Activated T-helper 2 cell treated with anti-CD3 and anti-CD28 coated beads, Interferon-gamma antibody, Interleukin-2, Interleukin-4, amounts not matched to agents 10 μg/mL and 5 μg/mL and 100 μg/mL, durations not matched to agents 14 hours and 24 hours and 36 hours (primary cell): ENCODE measurements around the gene RNF169. TPM values are rescaled to one million over a fixed set of nuclear protein-coding genes. Genes with fewer than 3 reads are reported as not detected.
"Not testable (repeated sequence)": the region's sequence is repeated elsewhere in the genome, so short reads cannot be mapped to it uniquely, and the experiment has no call there.

Source experiments
- DNase-seq: peaks from one replicate; pipeline ENCODE4 v3.0.0; 2021; ENCODE audit warnings: low spot score
- H3K27ac Mint-ChIP-seq: one replicate; pipeline ENCODE4 v1.8.0; 2021; ENCODE audit warnings: mixed read lengths
- H3K27me3 Mint-ChIP-seq: one replicate; pipeline ENCODE4 v1.8.0; 2021; ENCODE audit warnings: low read depth, mixed read lengths
- H3K36me3 Mint-ChIP-seq: one replicate; pipeline ENCODE4 v1.8.0; 2021; ENCODE audit warnings: low read depth, mixed read lengths
- H3K4me1 Mint-ChIP-seq: one replicate; pipeline ENCODE4 v1.8.0; 2021; ENCODE audit warnings: low read depth, mixed read lengths
- H3K4me3 Mint-ChIP-seq: one replicate; pipeline ENCODE4 v1.8.0; 2021; ENCODE audit warnings: low read depth, mild to moderate bottlenecking, moderate library complexity, mixed read lengths
- H3K9me3 Mint-ChIP-seq: one replicate; pipeline ENCODE4 v1.8.0; 2021; ENCODE audit warnings: mixed read lengths
- intact Hi-C: fragments of 100-400 bp; cut with micrococcal nuclease; formaldehyde crosslinking; loops from one replicate; pipeline ENCODE4 v1.15.1; 2023
- total RNA-seq: library from RNA; stranded (reverse); gene quantifications from 2 replicates; pipeline ENCODE4 v1.2.3, GENCODE V29; 2022

Gene RNF169
- total RNA-seq, 1 donor from 2014 or later = 14.4 TPM

GRCh38 chr11:74735365-74735928 is 13.2 kb upstream of the RNF169 start:
- Mint-ChIP-seq H3K9me3 (no peaks in the 10 kb centered on the region), H3K4me3 (no peak overlapping the region), H3K36me3 (no peaks in the 10 kb centered on the region), H3K27me3 (peaks cover 65% of the 10 kb centered on the region), H3K4me1 (peaks cover 6% of the 10 kb centered on the region), H3K27ac (no peak overlapping the region)
- DNase-seq = no peak
- intact Hi-C loops = no loop called here

GRCh38 chr11:74736031-74736430 is 12.6 kb upstream of the RNF169 start:
- no peak overlapping the region for H3K4me3 Mint-ChIP-seq
- no peaks in the 10 kb centered on the region for H3K9me3 Mint-ChIP-seq
- intact Hi-C loops = no loop called here
- H3K27me3 Mint-ChIP-seq = peaks cover 60% of the 10 kb centered on the region
- H3K36me3 Mint-ChIP-seq = no peaks in the 10 kb centered on the region
- peaks cover 3% of the 10 kb centered on the region for H3K4me1 Mint-ChIP-seq
- no peak overlapping the region for H3K27ac Mint-ChIP-seq
- no peak for DNase-seq

- intact Hi-C loops = no loop called here
- Mint-ChIP-seq H3K4me1 (peaks cover 3% of the 10 kb centered on the region), H3K27me3 (peaks cover 36% of the 10 kb centered on the region), H3K27ac (no peak overlapping the region), H3K36me3 (no peaks in the 10 kb centered on the region), H3K9me3 (no peaks in the 10 kb centered on the region), H3K4me3 (no peak overlapping the region)
- DNase-seq = no peak
Observed at GRCh38 chr11:74739546-74740270, 8.9 kb upstream of the RNF169 start.

DNA sequence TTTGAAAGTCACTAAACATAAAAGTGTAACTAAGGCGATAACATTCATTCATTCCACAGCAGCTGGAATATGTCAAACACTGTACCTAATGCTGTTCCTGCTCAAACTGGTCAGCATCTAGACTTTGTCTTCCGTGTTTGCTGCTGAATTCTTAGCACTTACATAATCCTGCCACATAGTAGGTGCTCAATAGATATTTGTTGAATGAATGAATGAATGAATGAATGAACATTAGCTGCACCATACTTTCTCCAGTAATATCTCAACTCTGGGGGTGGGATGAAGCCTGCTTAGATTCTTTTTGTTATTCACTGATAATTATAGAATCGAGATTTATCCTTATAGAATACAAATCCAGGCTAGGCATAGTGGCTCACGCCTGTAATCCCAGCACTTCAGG is 6.6 kb upstream of the RNF169 start:
- no peaks in the 10 kb centered on the region for H3K36me3 Mint-ChIP-seq
- no peaks in the 10 kb centered on the region for H3K9me3 Mint-ChIP-seq
- no peak overlapping the region for H3K27ac Mint-ChIP-seq
- peaks cover 19% of the 10 kb centered on the region for H3K27me3 Mint-ChIP-seq
- H3K4me1 Mint-ChIP-seq = peaks cover 3% of the 10 kb centered on the region
- no peak overlapping the region for H3K4me3 Mint-ChIP-seq
- intact Hi-C loops = no loop called here
- no peak for DNase-seq

DNA sequence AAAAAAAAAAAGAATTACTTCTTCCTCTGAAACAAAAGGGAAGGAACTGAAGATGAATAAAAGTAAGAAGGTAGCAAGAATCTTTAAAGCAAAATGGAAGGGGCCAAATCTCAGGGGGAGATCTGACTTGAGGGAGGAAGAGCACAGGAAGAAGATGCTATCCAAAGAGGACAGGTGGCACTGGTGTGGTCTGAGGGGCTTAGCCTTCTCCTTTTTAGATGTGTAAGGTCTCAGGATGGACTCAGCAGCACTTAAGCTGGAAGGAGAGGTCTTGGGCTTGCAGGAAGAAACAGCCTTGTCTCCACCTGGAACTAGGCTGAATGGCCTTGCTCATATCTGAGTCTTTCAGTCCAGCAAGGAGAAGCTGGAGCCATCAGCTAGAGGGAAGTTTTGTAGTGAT is 5.0 kb upstream of the RNF169 start:
- no peak overlapping the region for H3K4me3 Mint-ChIP-seq
- H3K4me1 Mint-ChIP-seq = peaks cover 12% of the 10 kb centered on the region

DNA sequence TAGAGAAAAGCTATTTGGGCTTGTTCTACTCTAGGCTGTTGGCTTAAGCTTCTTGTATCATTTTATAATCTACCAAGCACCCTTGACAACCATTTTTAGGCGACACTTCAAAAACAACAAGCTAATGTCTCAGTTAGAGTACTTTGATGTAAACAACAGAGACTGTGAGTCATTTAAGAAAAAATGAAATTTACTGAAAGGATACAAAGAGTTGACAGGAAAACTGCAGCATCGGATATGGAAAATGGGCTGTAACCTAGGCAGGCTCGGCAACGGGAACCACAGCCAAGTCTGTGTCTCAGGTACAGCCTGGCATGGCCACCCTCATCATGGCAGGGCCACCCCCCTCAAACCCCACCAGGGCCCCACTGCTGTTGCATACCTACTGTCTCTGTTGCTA is 4.4 kb upstream of the RNF169 start:
- no peaks in the 10 kb centered on the region for H3K36me3 Mint-ChIP-seq
- peaks cover 12% of the 10 kb centered on the region for H3K4me1 Mint-ChIP-seq
- H3K27ac Mint-ChIP-seq = no peak overlapping the region
- H3K27me3 Mint-ChIP-seq = peaks cover 4% of the 10 kb centered on the region
- H3K4me3 Mint-ChIP-seq = no peak overlapping the region
- no peaks in the 10 kb centered on the region for H3K9me3 Mint-ChIP-seq
- intact Hi-C loops = no loop called here
- DNase-seq = no peak

More for the DNA sequence above, 5.0 kb upstream of the RNF169 start:
- Mint-ChIP-seq H3K27ac (no peak overlapping the region), H3K9me3 (no peaks in the 10 kb centered on the region), H3K27me3 (peaks cover 11% of the 10 kb centered on the region), H3K36me3 (no peaks in the 10 kb centered on the region)
- DNase-seq = no peak
- intact Hi-C loops = no loop called here

DNA sequence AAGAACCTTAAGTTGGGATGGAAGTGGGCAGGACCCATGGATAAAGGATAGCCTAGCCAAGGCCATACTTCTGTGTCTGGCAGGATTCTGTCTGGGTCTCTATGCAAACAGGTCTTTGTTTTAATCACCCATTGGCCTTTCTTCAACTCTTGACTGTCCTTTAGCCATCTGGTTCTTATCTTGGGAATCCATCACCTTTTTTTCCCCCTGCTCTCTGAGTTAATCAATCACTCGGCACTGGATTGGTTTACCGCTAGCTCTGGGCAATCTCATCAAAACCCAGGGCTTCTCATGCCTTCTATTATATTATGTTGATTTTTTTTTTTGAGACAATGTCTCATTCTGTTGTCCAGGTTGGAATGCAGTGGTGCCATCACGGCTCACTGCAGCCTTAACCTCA is 1.8 kb upstream of the RNF169 start:
- Mint-ChIP-seq H3K36me3 (peaks cover 8% of the 10 kb centered on the region), H3K9me3 (no peaks in the 10 kb centered on the region), H3K4me1 (peaks cover 23% of the 10 kb centered on the region), H3K27me3 (no peaks in the 10 kb centered on the region), H3K4me3 (no peak overlapping the region), H3K27ac (no peak overlapping the region)
- intact Hi-C loops = no loop called here
- DNase-seq = no peak

GRCh38 chr11:74749127-74749964 is 697 bp downstream of the RNF169 start:
- no peaks in the 10 kb centered on the region for H3K27me3 Mint-ChIP-seq
- H3K27ac Mint-ChIP-seq = peak overlapping the region; percentile 82
- H3K9me3 Mint-ChIP-seq = no peaks in the 10 kb centered on the region
- H3K36me3 Mint-ChIP-seq = peaks cover 12% of the 10 kb centered on the region
- peak; percentile 42 for DNase-seq
- H3K4me1 Mint-ChIP-seq = peaks cover 23% of the 10 kb centered on the region
- intact Hi-C loops = loop anchor here (2.0 kb wide), 1 partner anchor 257 kb away; the partner anchor contains the start of gene LIPT2
- peak overlapping the region; percentile 88 for H3K4me3 Mint-ChIP-seq

DNA sequence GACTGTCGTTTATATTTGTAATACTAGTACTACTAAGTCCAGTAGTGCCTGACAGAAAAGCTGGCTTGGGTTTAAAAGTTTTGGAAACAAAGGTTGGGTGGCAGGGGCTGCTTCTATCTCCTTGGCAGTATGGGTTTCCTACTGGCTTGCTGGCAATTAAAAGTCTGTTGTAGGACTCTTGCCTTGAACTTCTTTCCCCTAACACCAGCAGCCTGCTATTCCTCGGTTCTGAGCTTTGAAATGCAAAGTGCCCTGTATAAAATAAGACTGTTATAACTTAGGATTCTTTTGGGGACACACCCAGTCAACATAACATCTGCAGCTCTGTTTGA is 1.3 kb downstream of the RNF169 start:
- Mint-ChIP-seq H3K4me1 (peaks cover 25% of the 10 kb centered on the region), H3K36me3 (peaks cover 12% of the 10 kb centered on the region), H3K4me3 (peak overlapping the region; percentile 88), H3K27me3 (no peaks in the 10 kb centered on the region), H3K27ac (peak overlapping the region; percentile 82), H3K9me3 (no peaks in the 10 kb centered on the region)
- no peak for DNase-seq
- intact Hi-C loops = loop anchor here (2.0 kb wide), 1 partner anchor 257 kb away; the partner anchor contains the start of gene LIPT2

DNA sequence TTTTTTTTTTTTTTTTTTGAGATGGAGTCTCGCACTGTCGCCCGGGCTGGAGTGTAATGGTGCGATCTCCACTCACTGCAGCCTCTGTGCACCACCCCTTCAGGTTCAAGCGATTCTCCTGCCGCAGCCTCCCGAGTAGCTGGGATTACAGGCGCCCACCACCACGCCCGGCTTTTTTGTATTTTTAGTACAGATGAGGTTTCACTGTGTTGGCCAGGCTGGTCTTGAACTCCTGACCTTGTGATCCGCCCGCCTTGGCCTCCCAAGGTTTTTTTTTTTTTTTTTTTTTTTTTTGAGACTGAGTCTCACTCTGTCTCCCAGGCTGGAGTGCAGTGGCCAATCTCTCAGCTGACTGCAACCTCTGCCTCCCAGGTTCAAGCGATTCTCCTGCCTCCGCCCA is 1.9 kb downstream of the RNF169 start:
- intact Hi-C loops, H3K9me3 Mint-ChIP-seq, H3K27ac Mint-ChIP-seq, H3K27me3 Mint-ChIP-seq, DNase-seq: not testable (repeated sequence)
- Mint-ChIP-seq H3K4me3 (peak overlapping the region; percentile 88), H3K36me3 (peaks cover 18% of the 10 kb centered on the region), H3K4me1 (peaks cover 31% of the 10 kb centered on the region)

GRCh38 chr11:74751303-74751702 is 2.7 kb downstream of the RNF169 start:
- no peaks in the 10 kb centered on the region for H3K27me3 Mint-ChIP-seq
- H3K27ac Mint-ChIP-seq = no peak overlapping the region
- peaks cover 33% of the 10 kb centered on the region for H3K4me1 Mint-ChIP-seq
- no peak for DNase-seq
- H3K36me3 Mint-ChIP-seq = peaks cover 21% of the 10 kb centered on the region
- no peak overlapping the region for H3K4me3 Mint-ChIP-seq
- H3K9me3 Mint-ChIP-seq = peaks cover 7% of the 10 kb centered on the region
- intact Hi-C loops = no loop called here

- Mint-ChIP-seq H3K27ac (no peak overlapping the region), H3K9me3 (peaks cover 11% of the 10 kb centered on the region), H3K4me1 (peaks cover 20% of the 10 kb centered on the region), H3K4me3 (no peak overlapping the region), H3K36me3 (peaks cover 25% of the 10 kb centered on the region), H3K27me3 (no peaks in the 10 kb centered on the region)
- intact Hi-C loops = no loop called here
- DNase-seq = no peak
Observed at GRCh38 chr11:74754507-74755252, 6.0 kb downstream of the RNF169 start.
